HG02885 (cell line): Measurements from ENCODE around the gene BANK1.
"Not testable (repeated sequence)": the region's sequence is repeated elsewhere in the genome, so short reads cannot be mapped to it uniquely, and the experiment has no call there.

Experiments used
- ATAC-seq: cut with Tn5 transposase; IDR thresholded peaks from one replicate; pipeline ENCODE4 v1.9.1; 2021; ENCODE audit warnings: mild to moderate bottlenecking; ENCODE audit not compliant: unreplicated experiment, poor library complexity

BANK1 gene

GRCh38 chr4:101870874-101871273 lies 80.3 kb downstream of the BANK1 start:
- ATAC-seq = peak; percentile 55

DNA sequence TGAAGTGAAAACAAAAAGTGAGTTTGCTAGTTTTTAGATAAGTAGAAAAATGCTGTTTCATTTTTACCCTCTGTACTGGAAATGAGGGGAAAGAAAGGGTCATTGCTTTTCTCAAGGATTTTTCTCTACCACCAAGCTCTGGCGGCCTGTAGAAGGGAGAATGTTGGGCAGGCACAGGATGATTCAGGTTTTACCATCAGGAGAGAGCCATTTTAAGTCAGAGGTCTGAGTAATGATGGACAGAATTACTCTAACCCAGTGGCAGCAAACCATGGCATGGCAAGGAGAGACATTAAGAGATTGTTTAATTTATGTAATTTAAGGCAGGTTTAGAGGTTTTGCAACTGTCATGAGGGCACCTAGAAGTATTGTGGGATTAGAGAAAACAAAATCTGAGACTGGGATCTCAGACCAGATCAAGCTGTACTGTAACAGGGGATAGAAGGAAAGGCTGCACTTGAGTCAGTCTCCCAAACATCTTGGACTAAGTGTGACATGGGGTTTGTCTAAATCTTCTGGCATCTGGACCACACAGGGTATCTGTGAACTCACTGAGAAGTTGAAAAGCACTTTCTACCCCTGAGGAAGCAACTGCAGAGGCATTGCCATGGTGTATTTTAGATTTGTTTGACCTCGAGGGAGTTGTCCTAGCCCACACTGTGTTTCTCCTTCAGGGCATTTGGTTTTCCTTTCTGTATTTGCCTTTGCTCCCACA lies 81.6 kb downstream of the BANK1 start:
- ATAC-seq = peak; percentile 56

DNA sequence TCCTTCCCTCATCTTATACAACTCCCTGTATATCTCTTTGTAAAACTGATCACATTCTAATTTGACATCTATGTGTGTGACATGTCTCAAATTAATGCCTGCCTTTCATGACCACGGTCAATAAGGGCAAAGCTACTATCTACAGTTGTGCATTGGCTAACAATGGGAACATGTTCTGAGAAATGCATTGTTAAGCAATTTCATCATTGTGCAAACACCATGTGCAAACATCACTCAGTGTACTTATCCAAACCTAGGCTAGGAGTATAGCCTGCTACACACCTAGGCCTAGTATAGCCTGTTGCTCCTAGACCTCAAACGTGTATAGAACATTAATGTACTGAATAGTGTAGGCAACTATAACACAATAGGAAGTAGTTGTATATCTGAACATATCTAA lies 95.0 kb downstream of the BANK1 start:
- no peak for ATAC-seq

DNA sequence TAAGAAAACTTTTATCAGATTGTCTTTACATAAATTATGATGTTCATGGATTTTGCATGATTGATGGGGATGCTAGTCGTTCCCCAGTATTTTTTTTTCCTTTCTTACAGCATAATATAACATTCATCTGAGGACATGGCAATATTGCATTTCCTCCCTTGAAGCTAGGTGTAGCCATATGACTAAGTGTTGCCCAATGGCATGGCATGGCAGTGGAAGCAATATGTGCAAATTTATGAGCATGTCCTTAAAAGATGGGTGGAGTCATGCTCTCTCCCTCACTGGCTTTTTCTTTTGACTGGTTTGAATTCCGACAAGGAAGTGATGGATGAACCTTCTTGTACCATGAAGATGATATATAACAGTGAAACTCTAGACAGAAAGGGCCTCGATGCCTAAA lies 96.3 kb downstream of the BANK1 start:
- ATAC-seq = no peak

GRCh38 chr4:101888472-101888871 lies 97.9 kb downstream of the BANK1 start:
- no peak for ATAC-seq

DNA sequence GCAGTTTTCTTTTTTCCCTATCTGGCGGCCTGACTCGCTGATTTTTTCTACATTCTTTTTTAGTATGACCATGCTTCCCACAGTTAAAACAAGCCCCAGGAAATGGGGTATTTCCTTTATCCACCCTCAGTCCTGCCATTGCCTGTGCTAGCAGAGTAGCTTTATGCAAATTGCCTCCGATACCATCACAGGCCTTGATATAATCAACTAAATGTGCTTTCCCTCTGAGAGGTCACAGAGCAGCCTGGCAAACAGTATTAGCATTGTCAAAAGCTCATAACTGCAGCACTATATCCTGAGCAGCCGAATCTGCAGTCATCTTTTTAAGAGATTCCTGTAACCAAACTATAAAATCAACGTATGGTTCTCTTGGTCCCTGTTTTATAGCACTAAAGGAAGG lies 115.0 kb downstream of the BANK1 start:
- not testable (repeated sequence) for ATAC-seq

DNA sequence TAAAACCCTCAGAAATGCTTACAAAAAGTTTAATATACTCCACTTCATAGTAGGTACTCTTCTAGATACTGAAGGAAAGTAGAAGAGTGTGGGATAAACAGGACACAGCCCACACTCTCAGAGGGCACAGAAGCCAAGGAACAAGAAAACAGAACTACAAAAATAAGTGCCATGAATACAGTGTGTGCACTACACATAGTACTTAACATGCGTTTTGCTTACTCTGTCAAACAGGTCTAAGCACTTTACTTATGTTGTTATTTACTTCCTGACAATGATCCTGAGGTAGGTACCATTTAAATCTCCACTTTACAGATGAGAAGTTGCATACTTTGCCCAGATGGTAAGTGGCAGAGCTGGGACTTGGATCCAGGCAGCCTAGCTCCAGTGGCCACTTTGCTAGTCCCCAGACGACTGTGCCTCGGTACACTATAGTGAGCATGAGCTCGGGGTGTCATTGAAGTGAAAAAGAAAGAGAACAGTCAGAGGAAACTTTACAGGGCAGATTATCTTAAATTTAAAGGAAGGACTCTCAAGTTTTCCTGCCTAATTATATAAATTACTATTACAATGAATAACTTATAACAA lies 120.3 kb downstream of the BANK1 start:
- ATAC-seq = no peak

- no peak for ATAC-seq
Observed at GRCh38 chr4:101911616-101912015, 121.1 kb downstream of the BANK1 start.

GRCh38 chr4:101914761-101915160 lies 124.2 kb downstream of the BANK1 start:
- no peak for ATAC-seq

DNA sequence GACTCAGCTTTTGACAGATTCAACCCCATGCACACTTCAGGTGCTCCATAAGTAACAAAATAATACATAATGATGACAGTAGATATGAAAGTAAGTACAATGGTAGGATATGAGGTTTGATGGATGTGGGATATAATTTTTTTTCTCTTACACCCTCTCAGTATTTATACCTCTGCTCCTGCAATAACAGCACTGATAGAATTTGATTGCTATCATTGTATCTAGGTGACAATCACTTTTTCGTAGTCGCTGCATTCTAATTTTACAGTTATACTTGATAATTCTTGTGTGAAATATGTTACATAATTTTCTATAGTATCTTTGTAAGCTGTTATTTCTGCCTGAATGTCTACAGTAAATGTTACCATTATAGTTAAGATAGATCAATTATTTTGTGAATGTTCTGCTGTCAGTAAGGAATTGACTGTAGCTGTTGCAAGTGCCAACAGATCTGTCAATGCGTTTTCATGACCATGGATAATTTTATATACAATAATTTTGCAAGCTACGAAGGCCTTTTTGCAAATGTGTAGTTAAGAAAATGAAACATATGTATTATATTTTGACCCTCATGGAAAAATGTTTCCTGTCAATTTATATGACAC lies 128.9 kb downstream of the BANK1 start:
- ATAC-seq = no peak

GRCh38 chr4:101921370-101921769 lies 130.8 kb downstream of the BANK1 start:
- no peak for ATAC-seq

DNA sequence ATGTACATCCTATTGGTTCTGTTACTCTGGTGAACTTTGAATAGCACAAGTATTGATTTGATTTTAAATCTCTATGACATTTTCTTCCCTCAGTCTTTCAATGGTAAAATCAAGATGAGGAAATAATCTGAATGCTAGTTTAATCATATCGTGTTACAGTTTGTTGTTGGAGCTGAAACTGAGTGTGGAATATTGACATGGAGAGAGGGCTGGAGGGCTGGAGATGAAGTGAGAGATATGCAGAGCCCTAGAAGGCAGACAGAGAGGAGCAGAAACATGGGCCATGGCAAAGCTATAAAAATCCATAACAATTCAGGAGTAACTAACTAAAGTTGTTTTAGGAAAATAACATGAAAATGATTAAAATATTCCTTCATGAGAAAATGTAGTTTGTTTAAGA lies 141.1 kb downstream of the BANK1 start:
- ATAC-seq = no peak

GRCh38 chr4:101933855-101934254 lies 143.3 kb downstream of the BANK1 start:
- ATAC-seq = no peak

DNA sequence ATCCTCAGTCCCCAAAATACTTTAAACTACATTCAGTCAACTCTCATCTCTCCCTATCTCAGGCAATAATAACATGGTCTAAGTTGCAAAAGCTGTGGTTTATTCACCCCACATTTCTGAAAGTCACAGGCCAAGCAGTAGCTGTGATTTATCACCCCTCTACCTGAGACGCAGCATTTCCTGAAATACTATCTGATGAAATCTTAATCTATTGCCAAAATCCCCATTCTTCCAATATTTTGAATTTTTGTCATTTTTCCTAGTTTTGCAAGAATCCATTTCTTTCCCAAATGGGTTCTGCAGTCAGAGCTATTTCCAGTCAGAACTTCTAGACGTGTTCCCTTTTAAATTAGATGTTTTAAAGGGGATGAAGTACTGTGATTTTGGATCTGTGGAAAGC lies 148.3 kb downstream of the BANK1 start:
- ATAC-seq = no peak

DNA sequence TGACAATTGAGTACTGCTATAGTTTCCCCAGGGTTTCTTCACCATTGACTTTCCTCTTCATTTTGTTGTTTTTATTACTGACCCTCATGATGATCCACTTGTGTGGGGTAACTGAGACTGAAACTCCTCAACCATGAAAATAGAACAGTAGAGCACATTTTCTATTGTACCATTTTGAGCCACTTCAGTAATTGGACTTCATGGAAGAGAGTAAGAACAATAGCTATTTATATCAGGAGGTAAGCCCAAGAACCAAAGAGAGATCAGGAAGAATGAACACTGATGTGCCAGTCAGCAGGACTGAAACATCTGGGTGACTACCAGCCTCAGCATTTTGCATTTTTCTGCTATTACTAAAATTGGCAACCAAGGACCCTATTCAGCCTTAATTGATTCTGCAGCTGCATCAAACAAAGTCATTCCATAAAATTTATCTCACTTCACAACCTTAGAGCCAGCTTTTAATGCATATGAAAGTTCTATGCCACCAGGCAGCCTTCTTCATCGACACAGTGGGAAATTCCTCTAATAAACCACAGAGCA lies 151.4 kb downstream of the BANK1 start:
- ATAC-seq = no peak

GRCh38 chr4:101942891-101943290 lies 152.4 kb downstream of the BANK1 start:
- no peak for ATAC-seq

- ATAC-seq = no peak
Observed at GRCh38 chr4:101944649-101945048, 154.1 kb downstream of the BANK1 start.

DNA sequence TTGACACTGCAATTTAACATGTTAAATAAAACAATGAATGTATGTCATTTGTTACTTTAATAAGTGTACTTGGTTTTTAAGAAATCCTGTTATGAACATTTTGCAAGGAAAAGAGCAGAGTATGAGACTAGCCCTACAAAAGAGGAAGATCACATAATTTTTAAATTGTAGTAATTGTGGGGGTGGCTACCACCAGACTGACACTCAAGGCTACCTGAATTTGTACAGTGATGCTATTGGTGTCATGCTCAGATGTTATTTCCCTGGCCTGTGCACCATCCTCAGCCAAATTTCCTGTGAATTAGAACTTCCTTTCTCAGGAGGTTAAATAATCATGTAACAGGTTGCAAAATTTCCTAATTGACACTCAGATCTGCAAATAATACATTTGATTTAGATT lies 157.5 kb downstream of the BANK1 start:
- ATAC-seq = no peak

DNA sequence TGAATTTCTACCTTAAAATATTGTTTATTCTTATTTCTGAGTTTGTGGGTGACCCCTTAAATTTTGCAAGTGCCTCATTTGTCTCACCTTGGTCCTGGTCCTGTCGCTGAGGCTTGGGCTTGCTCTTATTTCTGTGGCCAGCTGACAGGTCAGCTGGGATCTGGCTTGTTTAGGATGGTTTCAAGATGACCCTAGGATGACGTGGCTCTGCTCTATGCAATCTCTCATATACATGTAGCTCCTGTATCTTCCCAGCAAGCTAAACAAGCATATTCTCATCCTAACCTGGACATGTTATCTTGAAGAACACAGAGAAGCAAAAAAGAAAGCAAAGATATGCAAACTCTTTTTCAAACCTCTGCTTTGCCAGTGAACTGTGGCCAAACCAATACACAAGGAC lies 158.4 kb downstream of the BANK1 start:
- no peak for ATAC-seq

GRCh38 chr4:101950258-101950979 lies 159.9 kb downstream of the BANK1 start:
- ATAC-seq = no peak

- no peak for ATAC-seq
Observed at GRCh38 chr4:101952985-101953384, 162.5 kb downstream of the BANK1 start.
